Breast epithelium (tissue), 4 donors: ENCODE results near the gene GPR152. TPM values are rescaled to one million over a fixed set of nuclear protein-coding genes. Genes with fewer than 3 reads are reported as not detected.

Experiments used
- DNase-seq, 2 donors: peaks; one replicate each; pipeline ENCODE4 v3.0.0-alpha.2; 2019; ENCODE audit warnings: low spot score in 2 of 2
- H3K27ac ChIP-seq, 2 donors: fragments of 200-600 bp; sonication (generic) in 1 of 2; one replicate each; pipeline ENCODE4 v1.5.1; 2016 to 2019; ENCODE audit warnings: mild to moderate bottlenecking in 1 of 2
- H3K27me3 ChIP-seq, 2 donors: fragments of 200-600 bp; sonication (generic) in 1 of 2; one replicate each; pipeline versions ENCODE4 v1.5.1 to v1.6.0; 2017 to 2019; ENCODE audit warnings: control low read depth in 1 of 2, mild to moderate bottlenecking in 1 of 2
- H3K36me3 ChIP-seq: fragments of 200-600 bp; one replicate; pipeline ENCODE4 v1.5.1; 2019
- H3K4me1 ChIP-seq, 2 donors: fragments of 200-600 bp; sonication (generic); one replicate each; pipeline ENCODE4 v1.5.1; 2016 to 2019; ENCODE audit warnings: control low read depth in 1 of 2
- H3K4me3 ChIP-seq, 3 donors: fragments of 200-600 bp; sonication (generic); 1 replicate in 2 of 3; 2 replicates in 1 of 3; pipeline ENCODE4 v1.5.1; 2016 to 2019; ENCODE audit warnings: mild to moderate bottlenecking in 3 of 3, moderate library complexity in 2 of 3
- H3K9me3 ChIP-seq, 2 donors: fragments of 200-600 bp; sonication (generic) in 1 of 2; one replicate each; pipeline ENCODE4 v1.5.1; 2016 to 2019; ENCODE audit warnings: control low read depth in 1 of 2
- POLR2A ChIP-seq: fragments of 450-650 bp; IDR thresholded peaks from one replicate; pipeline ENCODE4 v1.6.1; 2016; ENCODE audit warnings: antibody characterized with exemption, mild to moderate bottlenecking, moderate library complexity
- POLR2AphosphoS5 ChIP-seq, 3 donors: sonication (generic); formaldehyde crosslinking; IDR thresholded peaks; one replicate each; pipeline ENCODE4 v1.6.1; 2017; ENCODE audit warnings: antibody characterized with exemption in 3 of 3
- intact Hi-C: fragments of 100-400 bp; cut with DNase I; formaldehyde crosslinking; loops from one replicate; pipeline ENCODE4 v1.15.1; 2023; ENCODE audit warnings: low total_unique reads
- total RNA-seq, 3 donors: library from RNA; depleted of rRNA; stranded (reverse); fragments of >200 nt; gene quantifications; one replicate each; pipeline ENCODE4 v1.1.0, GENCODE V29; 2016
- TF ChIP-seq, protein P1 (sequence below), 3 donors: fragments of 450-650 bp; IDR thresholded peaks; one replicate each; pipeline ENCODE4 v1.5.1; 2016 to 2017; ENCODE audit warnings: antibody characterized with exemption in 3 of 3, mild to moderate bottlenecking in 3 of 3, moderate library complexity in 3 of 3

GPR152 gene
- total RNA-seq, 3 donors from 2014 or later = not detected

DNA sequence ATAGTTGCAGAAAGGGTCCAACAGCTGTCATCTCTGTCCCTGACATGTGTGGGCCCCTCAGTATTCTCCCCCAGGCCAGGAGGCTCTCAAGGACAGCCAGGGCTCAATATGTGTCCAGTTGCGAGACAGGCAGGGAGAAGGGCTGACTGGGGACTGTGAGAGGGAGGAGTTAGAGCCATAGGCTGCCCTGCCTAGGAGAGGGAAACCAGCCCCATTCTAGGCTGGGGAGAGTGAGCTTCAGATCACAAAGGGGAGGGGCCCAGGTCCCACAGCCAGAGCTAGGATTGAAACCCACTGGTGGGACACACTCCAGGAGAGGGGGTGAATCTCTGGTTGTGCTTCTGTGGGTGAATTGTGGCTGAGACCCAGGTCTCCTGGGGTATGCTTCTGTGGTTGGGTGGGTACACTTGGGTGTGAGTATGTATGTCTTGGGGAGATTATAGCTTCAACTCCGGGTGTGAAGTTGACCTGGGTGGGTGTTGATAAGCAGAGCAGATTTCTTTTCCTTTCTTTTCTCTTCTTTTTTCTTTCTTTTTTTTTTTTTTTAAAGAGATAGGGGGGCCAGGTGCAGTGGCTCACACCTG, 39.2 kb downstream of the GPR152 start:
- H3K27ac ChIP-seq = no peak overlapping the region
- H3K36me3 ChIP-seq = no peaks in the 10 kb centered on the region
- H3K4me1 ChIP-seq = peaks cover under 1 to 6% of the 10 kb centered on the region in 2 donors
- no peak for DNase-seq
- H3K9me3 ChIP-seq = no peaks in the 10 kb centered on the region
- H3K4me3 ChIP-seq = no peak overlapping the region
- intact Hi-C loops = no loop called here
- no peak for TF ChIP-seq POLR2A
- TF ChIP-seq POLR2AphosphoS5 (IDR thresholded peaks at IDR 0.05) = no peak
- TF ChIP-seq, protein P1, sequence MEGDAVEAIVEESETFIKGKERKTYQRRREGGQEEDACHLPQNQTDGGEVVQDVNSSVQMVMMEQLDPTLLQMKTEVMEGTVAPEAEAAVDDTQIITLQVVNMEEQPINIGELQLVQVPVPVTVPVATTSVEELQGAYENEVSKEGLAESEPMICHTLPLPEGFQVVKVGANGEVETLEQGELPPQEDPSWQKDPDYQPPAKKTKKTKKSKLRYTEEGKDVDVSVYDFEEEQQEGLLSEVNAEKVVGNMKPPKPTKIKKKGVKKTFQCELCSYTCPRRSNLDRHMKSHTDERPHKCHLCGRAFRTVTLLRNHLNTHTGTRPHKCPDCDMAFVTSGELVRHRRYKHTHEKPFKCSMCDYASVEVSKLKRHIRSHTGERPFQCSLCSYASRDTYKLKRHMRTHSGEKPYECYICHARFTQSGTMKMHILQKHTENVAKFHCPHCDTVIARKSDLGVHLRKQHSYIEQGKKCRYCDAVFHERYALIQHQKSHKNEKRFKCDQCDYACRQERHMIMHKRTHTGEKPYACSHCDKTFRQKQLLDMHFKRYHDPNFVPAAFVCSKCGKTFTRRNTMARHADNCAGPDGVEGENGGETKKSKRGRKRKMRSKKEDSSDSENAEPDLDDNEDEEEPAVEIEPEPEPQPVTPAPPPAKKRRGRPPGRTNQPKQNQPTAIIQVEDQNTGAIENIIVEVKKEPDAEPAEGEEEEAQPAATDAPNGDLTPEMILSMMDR (IDR thresholded peaks at IDR 0.05) = no peak
- peaks cover 0 to 15% of the 10 kb centered on the region in 2 donors for H3K27me3 ChIP-seq

DNA sequence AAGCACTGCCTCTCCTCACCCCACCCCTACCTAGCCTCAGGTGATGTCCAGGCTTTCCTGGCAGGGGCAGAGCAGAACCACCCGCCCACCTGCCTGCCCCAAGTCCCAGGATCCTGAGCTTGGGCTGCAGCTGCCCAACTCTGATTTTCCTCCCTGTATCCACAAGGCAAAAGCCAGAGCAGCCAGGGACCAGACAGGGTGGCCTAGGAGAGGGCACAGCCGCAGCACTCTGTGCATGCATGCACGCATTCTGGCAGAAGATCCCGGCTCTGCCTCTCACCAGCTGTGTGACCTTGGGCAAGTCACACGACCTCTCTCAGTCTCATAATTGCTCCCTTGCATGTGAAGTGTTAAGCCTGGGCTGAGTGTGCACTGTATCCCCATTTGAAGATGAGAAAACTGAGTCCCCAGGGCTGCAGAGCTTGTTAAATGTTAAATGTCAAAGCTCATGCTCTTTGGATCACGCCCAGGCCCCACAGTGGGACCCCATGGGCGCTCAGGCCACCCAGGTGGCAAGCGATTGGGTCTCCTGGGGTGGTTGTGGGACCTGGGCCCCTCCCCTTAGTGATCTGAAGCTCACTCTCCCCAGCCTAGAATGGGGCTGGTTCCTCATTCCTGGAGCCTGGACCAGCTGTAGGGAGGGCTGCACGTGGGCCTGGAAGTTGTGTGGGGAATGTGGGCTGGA, 39.9 kb downstream of the GPR152 start:
- intact Hi-C loops = no loop called here
- Histone ChIP-seq H3K4me1 (peaks cover 0 to 6% of the 10 kb centered on the region in 2 donors), H3K27me3 (peaks cover 0 to 15% of the 10 kb centered on the region in 2 donors)

DNA sequence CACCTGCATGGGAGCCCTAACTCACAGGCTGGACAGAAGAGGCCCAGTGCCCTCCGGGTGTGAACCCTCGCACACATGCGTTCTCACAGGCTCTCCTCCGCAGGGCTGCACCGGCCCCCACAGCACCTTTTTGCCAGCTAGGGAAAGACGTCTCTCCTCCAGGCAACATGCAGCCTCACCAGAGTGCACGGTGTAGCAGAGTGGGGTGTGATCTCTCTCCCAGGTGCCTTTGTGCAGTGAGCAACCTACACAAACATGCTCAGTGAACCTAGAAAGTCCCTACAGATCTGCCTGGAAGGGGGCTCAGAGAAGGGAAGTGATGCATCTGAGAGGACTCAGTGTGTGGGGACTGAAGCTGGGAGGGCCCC, 40.8 kb downstream of the GPR152 start:
- H3K4me1 ChIP-seq = peaks cover 0 to 6% of the 10 kb centered on the region in 2 donors
- no peak for DNase-seq
- TF ChIP-seq POLR2A = no peak
- TF ChIP-seq, protein P1 (IDR thresholded peaks at IDR 0.05) = no peak
- TF ChIP-seq POLR2AphosphoS5 (IDR thresholded peaks at IDR 0.05) = no peak
- intact Hi-C loops = no loop called here
- H3K9me3 ChIP-seq = no peaks in the 10 kb centered on the region
- no peaks in the 10 kb centered on the region for H3K36me3 ChIP-seq
- no peak overlapping the region for H3K27ac ChIP-seq
- H3K4me3 ChIP-seq = no peak overlapping the region
- peaks cover 0 to 15% of the 10 kb centered on the region in 2 donors for H3K27me3 ChIP-seq

More for the DNA sequence above, 39.9 kb downstream of the GPR152 start:
- Histone ChIP-seq H3K4me3 (no peak overlapping the region), H3K27ac (no peak overlapping the region), H3K36me3 (no peaks in the 10 kb centered on the region), H3K9me3 (no peaks in the 10 kb centered on the region)
- no peak for DNase-seq
- TF ChIP-seq POLR2AphosphoS5 (IDR thresholded peaks at IDR 0.05) (no peak), POLR2A (no peak)

DNA sequence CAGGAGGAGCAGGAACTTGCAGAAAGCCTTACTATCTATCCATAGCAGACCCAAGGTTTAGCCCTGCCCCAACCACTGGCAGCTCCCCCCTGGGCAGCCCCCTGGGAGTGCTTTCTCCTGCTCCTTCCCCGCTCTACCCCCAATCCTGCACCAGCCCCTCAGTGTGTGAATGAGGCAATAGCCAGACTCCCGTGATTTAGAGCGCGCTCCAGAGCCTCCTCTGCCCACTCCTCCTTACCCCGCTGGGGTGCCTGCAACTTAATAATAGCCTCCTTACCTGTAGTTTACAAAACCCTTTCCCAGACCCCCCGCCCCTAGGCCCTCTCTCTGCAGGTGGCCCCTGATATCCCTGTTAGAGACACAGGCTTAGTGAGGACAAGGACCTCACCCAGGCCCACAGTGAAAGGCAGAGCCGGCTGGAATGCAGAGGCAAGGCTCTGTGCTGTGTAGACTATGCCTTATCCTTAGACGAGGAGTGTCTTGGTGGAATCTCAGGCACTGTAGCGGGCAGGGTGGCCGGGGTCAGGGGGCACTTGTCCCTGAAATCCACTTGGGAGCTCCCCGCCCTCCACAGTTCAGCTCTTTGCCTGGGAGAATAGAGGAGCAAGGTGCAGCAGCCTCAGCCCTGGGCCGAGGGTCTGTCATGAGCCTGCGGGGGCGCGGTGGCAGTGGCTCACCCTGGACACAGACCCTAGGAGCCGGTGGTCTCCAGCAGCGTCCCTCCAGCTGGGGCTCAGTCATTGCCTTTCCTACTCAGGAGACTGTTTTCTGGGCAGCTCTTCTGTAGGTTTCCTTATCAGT, 41.3 kb downstream of the GPR152 start:
- Histone ChIP-seq H3K27me3 (peaks cover 0 to 15% of the 10 kb centered on the region in 2 donors), H3K36me3 (no peaks in the 10 kb centered on the region), H3K9me3 (no peaks in the 10 kb centered on the region), H3K27ac (no peak overlapping the region), H3K4me1 (peaks cover 0 to 6% of the 10 kb centered on the region in 2 donors), H3K4me3 (no peak overlapping the region)
- DNase-seq = no peak
- intact Hi-C loops = no loop called here
- TF ChIP-seq, protein P1 (IDR thresholded peaks at IDR 0.05) = no peak
- no peak for TF ChIP-seq POLR2AphosphoS5 (IDR thresholded peaks at IDR 0.05)
- TF ChIP-seq POLR2A = no peak

DNA sequence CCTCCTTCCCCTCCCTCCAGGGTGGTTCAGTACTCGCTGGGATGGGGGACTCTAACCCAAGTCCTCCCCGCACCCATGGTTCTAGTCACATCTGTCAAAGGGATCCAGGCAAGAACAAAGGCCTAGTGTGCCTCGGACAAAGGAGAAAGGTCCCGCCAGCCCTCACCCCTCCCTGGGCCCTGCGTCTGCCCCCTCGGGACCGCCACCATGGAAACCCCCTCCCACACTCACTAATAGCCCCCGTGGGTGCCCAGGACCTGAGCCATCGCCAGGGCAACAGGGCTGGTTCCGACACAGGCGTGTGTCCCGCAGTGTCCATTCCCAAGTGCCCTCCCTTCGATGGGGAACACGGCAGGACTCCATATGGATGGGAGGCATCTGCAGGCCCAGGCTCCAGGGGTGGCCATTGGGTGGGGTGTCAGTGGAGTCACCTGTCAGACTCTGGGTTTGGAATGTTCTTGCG, 42.1 kb downstream of the GPR152 start:
- TF ChIP-seq, protein P1 (IDR thresholded peaks at IDR 0.05) = no peak
- TF ChIP-seq POLR2AphosphoS5 (IDR thresholded peaks at IDR 0.05) (no peak), POLR2A (no peak)
- intact Hi-C loops = no loop called here
- Histone ChIP-seq H3K27ac (no peak overlapping the region), H3K27me3 (peaks cover 0 to 15% of the 10 kb centered on the region in 2 donors), H3K4me3 (no peak overlapping the region), H3K9me3 (no peaks in the 10 kb centered on the region), H3K4me1 (no peaks in the 10 kb centered on the region), H3K36me3 (no peaks in the 10 kb centered on the region)
- no peak for DNase-seq
